ENCODE results near the gene USP21. TPM values are rescaled to one million over a fixed set of nuclear protein-coding genes. Genes with fewer than 3 reads are reported as not detected.

Gene USP21
- polyA plus RNA-seq, 1 of the 3 experiments (the other 2 are of a cell fraction), result 26.8 TPM

DNA sequence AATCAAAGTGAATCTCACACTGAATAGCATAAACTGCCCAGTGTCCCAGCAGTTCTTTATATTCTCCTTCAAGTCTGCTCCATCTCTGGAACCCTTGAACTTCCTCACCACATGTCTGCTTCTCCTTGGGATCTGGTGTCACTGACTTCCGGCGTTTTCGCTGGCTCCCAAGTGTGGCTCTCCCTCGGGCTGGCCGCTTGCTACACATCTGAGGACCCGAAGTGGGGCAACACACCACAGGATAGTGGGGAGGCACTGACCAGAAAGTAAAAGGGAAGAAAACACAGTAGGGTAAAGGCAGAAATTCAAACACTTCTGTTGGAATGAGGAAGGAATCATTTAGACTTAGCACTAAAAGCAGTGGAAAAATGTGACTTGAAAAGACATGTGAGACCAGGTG is 36.3 kb upstream of the USP21 start:
- Histone ChIP-seq H3K4me2 (no peak overlapping the region), H3K27me3 (ENCODE audit: insufficient read depth) (no peaks in the 10 kb centered on the region), H3K4me3 (ENCODE audit: low read depth in 2 of 2, low read length in 1 of 2) (no peak overlapping the region), H2AFZ (ENCODE audit: low read depth) (no peak overlapping the region), H3K27ac (ENCODE audit: low read depth in 2 of 2, low read length in 1 of 2) (no peak overlapping the region), H3F3A (replicated peaks; ENCODE audit: insufficient read depth) (peaks cover 7% of the 10 kb centered on the region), H3K9ac (no peak overlapping the region), H3K36me3 (replicated peaks in 1 of 2; ENCODE audit: control insufficient read depth in 1 of 2, insufficient read depth in 2 of 2, low read length in 1 of 2) (peaks cover 30 to 64% of the 10 kb centered on the region in 2 experiments), H3K4me1 (ENCODE audit: control insufficient read depth in 1 of 2, insufficient read depth in 2 of 2, low read depth in 1 of 2, low read length in 1 of 2) (peaks cover 15 to 19% of the 10 kb centered on the region in 2 experiments; a peak in 3 of 4 replicates), H3K9me2 (no peaks in the 10 kb centered on the region), H3K79me2 (ENCODE audit: insufficient read depth) (peaks cover 61% of the 10 kb centered on the region), H4K20me1 (ENCODE audit: insufficient read depth) (peaks cover 8% of the 10 kb centered on the region; the same call in 1 of the 2 replicates), H3K9me3 (no peaks in the 10 kb centered on the region)
- TF ChIP-seq, protein P1, sequence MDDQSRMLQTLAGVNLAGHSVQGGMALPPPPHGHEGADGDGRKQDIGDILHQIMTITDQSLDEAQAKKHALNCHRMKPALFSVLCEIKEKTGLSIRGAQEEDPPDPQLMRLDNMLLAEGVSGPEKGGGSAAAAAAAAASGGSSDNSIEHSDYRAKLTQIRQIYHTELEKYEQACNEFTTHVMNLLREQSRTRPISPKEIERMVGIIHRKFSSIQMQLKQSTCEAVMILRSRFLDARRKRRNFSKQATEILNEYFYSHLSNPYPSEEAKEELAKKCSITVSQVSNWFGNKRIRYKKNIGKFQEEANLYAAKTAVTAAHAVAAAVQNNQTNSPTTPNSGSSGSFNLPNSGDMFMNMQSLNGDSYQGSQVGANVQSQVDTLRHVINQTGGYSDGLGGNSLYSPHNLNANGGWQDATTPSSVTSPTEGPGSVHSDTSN (IDR thresholded peaks at IDR 0.05), result no peak
- TF ChIP-seq ELF1 (IDR thresholded peaks at IDR 0.05) (no peak), RFX5 (IDR thresholded peaks at IDR 0.05; ENCODE audit: low read length) (no peak), TCF12 (IDR thresholded peaks at IDR 0.05) (no peak)
- CTCF ChIA-PET, result no interaction called here
- 89% methylated on average over 6 of the region's 6 CpGs for WGBS (ENCODE audit: low lambda C conversion rate)
- DNase-seq, result no peak
- POLR2A ChIA-PET, result no interaction called here

DNA sequence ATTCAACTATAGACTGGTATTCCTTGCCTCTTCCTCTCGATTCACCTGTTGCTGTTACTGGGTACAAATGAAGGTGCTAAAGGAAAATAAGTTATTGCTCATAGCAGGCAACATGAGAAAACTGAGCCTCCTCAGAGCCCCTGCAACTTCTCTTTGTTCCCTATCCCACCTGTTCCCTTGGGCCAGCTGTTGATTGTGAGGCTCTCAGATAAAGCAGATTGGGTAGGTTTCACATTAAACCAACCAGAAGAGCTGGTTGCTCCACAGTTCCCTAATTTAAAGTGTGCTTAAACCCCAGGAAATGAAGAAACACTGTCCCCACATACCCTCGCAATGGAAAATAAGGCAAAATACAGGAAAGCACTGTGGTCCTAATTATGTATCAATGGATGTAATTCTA is 31.7 kb upstream of the USP21 start:
- Histone ChIP-seq H4K20me1 (ENCODE audit: insufficient read depth) (peaks cover 8% of the 10 kb centered on the region; the same call in 1 of the 2 replicates), H3K9me3 (no peaks in the 10 kb centered on the region), H3K9ac (no peak overlapping the region), H3K4me3 (ENCODE audit: low read depth in 2 of 2, low read length in 1 of 2) (no peak overlapping the region), H3K79me2 (ENCODE audit: insufficient read depth) (peaks cover 81% of the 10 kb centered on the region), H3K4me1 (ENCODE audit: control insufficient read depth in 1 of 2, insufficient read depth in 2 of 2, low read depth in 1 of 2, low read length in 1 of 2) (peaks cover 5 to 11% of the 10 kb centered on the region in 2 experiments; a peak in 3 of 4 replicates), H3K36me3 (replicated peaks in 1 of 2; ENCODE audit: control insufficient read depth in 1 of 2, insufficient read depth in 2 of 2, low read length in 1 of 2) (peaks cover 37 to 59% of the 10 kb centered on the region in 2 experiments), H3F3A (replicated peaks; ENCODE audit: insufficient read depth) (no peaks in the 10 kb centered on the region), H2AFZ (ENCODE audit: low read depth) (no peak overlapping the region), H3K27me3 (ENCODE audit: insufficient read depth) (no peaks in the 10 kb centered on the region), H3K27ac (ENCODE audit: low read depth in 2 of 2, low read length in 1 of 2) (no peak overlapping the region), H3K4me2 (no peak overlapping the region), H3K9me2 (no peaks in the 10 kb centered on the region)
- ChIA-PET CTCF (interaction anchor here (1.2 kb wide), 1 partner anchor 56 kb away, joined by 3 read pairs; no protein-coding TSS in a partner anchor), POLR2A (interaction anchor here (1.3 kb wide), 1 partner anchor 9 kb away, joined by 5 read pairs; the partner anchor contains the start of genes NIT1 and PFDN2)
- no peak for DNase-seq
- TF ChIP-seq TEAD4 (IDR thresholded peaks at IDR 0.05; ENCODE audit: borderline replicate concordance, insufficient read depth) (no peak), NRF1 (IDR thresholded peaks at IDR 0.05; ENCODE audit: low read depth, low read length) (no peak), SMC3 (IDR thresholded peaks at IDR 0.05; ENCODE audit: low read depth, low read length) (no peak)
- WGBS (ENCODE audit: low lambda C conversion rate), result 100% methylated on average over 2 of the region's 2 CpGs

DNA sequence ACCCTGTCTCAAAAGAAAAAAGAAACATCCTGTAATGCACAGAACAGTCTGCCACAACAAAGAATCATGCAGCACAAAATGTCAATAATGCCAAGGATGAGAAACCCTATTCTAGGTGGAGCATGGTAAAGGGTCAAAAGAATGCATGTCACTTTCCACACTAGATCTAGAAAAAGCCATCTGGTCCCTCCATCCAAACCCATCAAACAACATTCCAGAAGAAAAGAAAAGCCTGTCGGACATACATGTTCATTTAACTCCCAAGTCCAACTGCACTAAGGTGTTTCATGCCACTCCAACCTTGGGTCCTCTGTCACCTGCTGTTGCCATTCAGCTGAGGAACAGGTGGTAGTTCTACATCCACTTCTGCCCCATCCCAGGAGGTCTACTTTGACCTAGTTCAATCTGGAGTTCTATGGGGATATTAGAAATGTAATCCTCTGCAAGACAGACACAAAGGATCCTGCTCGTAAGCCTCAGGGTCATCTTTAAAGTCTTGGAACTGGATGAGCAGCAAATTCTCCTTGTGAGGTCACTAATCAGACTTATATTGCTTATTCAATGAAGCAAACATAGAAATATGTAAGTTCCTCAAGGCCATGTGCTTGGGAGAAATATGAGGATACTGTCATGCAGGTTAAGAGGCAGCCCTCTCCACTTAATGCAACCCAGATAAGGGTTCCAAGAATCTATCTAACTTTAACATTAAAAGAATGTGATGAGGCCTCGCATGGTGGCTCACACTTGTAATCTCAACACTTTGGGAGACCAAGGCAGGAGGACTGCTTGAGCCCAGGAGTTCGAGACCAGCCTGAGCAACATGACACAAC is 30.5 kb upstream of the USP21 start:
- Histone ChIP-seq H3K79me2 (ENCODE audit: insufficient read depth) (peaks cover 84% of the 10 kb centered on the region), H4K20me1 (ENCODE audit: insufficient read depth) (peaks cover 8% of the 10 kb centered on the region; the same call in 1 of the 2 replicates), H3K4me1 (ENCODE audit: control insufficient read depth in 1 of 2, insufficient read depth in 2 of 2, low read depth in 1 of 2, low read length in 1 of 2) (peaks cover 5 to 11% of the 10 kb centered on the region in 2 experiments; a peak in 3 of 4 replicates), H3K4me3 (ENCODE audit: low read depth in 2 of 2, low read length in 1 of 2) (no peak overlapping the region), H3K36me3 (replicated peaks in 1 of 2; ENCODE audit: control insufficient read depth in 1 of 2, insufficient read depth in 2 of 2, low read length in 1 of 2) (peaks cover 33 to 50% of the 10 kb centered on the region in 2 experiments), H3F3A (replicated peaks; ENCODE audit: insufficient read depth) (peaks cover 10% of the 10 kb centered on the region), H2AFZ (ENCODE audit: low read depth) (no peak overlapping the region), H3K4me2 (no peak overlapping the region), H3K27ac (ENCODE audit: low read depth in 2 of 2, low read length in 1 of 2) (no peak overlapping the region), H3K9me3 (no peaks in the 10 kb centered on the region), H3K9me2 (no peaks in the 10 kb centered on the region), H3K9ac (no peak overlapping the region), H3K27me3 (ENCODE audit: insufficient read depth) (no peaks in the 10 kb centered on the region)
- CTCF ChIA-PET, result no interaction called here
- 90% methylated on average over 3 of the region's 4 CpGs for whole genome bisulfite sequencing (ENCODE audit: low lambda C conversion rate)
- DNase-seq, result no peak
- POLR2A ChIA-PET, result interaction anchor here (1.3 kb wide), 1 partner anchor 11 kb away, joined by 5 read pairs; the partner anchor contains the start of genes NIT1 and PFDN2
- no peak for TF ChIP-seq NRF1 (IDR thresholded peaks at IDR 0.05; ENCODE audit: low read depth, low read length)
- TF ChIP-seq MEF2A (IDR thresholded peaks at IDR 0.05; ENCODE audit: borderline replicate concordance, low read depth), result no peak
- no peak for TF ChIP-seq YY1 (IDR thresholded peaks at IDR 0.05; ENCODE audit: low read depth)

Data from SK-N-SH (cell line).